ENCODE data around the gene LPAR5. TPM values are rescaled to one million over a fixed set of nuclear protein-coding genes. Genes with fewer than 3 reads are reported as not detected.

The LPAR5 gene
- total RNA-seq, 2 experiments from 2014 or later = 3.5 TPM

DNA sequence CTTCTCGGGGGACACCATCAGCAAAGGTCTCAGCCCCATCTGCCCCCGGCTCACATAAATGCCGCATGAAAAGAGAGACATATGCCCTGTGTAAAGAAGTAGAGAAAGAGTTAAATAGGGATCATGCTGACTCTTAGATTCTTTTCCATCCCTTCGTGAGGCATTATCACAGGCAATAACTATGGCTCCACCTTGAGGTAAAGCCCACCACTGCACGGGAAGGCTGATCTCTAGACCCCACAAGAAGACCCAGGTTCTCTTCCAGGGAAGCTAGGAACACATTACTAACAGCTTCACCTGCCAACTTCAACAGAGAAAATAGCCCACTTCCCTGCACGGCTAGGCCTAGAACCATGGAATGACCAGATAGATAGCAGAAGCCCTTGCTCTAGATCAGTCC lies 53.6 kb downstream of the LPAR5 start:
- Mint-ChIP-seq H3K4me1 (peaks cover 10% of the 10 kb centered on the region), H3K36me3 (ENCODE audit: low read depth) (peaks cover 61% of the 10 kb centered on the region), H3K4me3 (no peak overlapping the region), H3K9me3 (ENCODE audit: low read depth) (no peaks in the 10 kb centered on the region), H3K27me3 (no peaks in the 10 kb centered on the region), H3K27ac (no peak overlapping the region)
- POLR2A ChIA-PET = interaction anchor here (0.5 kb wide), 1 partner anchor 223 kb away, joined by 4 read pairs; no protein-coding TSS in a partner anchor
- CTCF ChIA-PET = no interaction called here
- DNase-seq (no peak), ATAC-seq (no peak)
- intact Hi-C loops (cut with DNase I, micrococcal nuclease) = no loop called here

DNA sequence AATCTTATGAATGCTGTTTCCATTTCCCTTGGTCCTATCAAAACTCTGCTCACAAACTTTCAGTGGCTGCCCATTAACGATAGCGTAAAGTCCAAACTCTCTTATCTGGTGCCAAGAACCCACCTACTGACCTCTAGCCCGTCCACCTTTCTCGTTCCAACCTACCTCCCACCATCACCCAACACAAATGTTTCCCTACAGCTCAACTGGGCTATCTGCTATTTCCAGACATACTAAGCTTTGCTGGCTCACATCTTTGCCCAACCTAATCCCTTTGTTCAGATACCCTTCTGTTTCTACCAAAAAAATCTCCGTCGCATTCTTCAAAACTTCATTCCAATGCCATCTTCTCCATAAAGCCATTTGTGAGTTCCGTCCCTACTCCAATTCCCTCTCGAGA lies 60.1 kb downstream of the LPAR5 start:
- H3K9me3 Mint-ChIP-seq (ENCODE audit: low read depth) = no peaks in the 10 kb centered on the region
- CTCF ChIA-PET = interaction anchor here (0.6 to 1.1 kb wide), 4 partner anchors 10 to 348 kb away, joined by 3 to 4 read pairs (median 4); no protein-coding TSS in a partner anchor
- H3K4me1 Mint-ChIP-seq = peaks cover 44% of the 10 kb centered on the region
- H3K36me3 Mint-ChIP-seq (ENCODE audit: low read depth) = peaks cover 64% of the 10 kb centered on the region
- POLR2A ChIA-PET = no interaction called here
- H3K27ac Mint-ChIP-seq = peak overlapping the region; percentile 74
- no peaks in the 10 kb centered on the region for H3K27me3 Mint-ChIP-seq
- DNase-seq = no peak
- ATAC-seq = no peak
- intact Hi-C loops (cut with DNase I, micrococcal nuclease) = loop anchor here in 1 of 2 experiments (2.0 kb wide), 1 partner anchor 31 kb away; the partner anchor contains the start of gene CHD4
- H3K4me3 Mint-ChIP-seq = no peak overlapping the region

DNA sequence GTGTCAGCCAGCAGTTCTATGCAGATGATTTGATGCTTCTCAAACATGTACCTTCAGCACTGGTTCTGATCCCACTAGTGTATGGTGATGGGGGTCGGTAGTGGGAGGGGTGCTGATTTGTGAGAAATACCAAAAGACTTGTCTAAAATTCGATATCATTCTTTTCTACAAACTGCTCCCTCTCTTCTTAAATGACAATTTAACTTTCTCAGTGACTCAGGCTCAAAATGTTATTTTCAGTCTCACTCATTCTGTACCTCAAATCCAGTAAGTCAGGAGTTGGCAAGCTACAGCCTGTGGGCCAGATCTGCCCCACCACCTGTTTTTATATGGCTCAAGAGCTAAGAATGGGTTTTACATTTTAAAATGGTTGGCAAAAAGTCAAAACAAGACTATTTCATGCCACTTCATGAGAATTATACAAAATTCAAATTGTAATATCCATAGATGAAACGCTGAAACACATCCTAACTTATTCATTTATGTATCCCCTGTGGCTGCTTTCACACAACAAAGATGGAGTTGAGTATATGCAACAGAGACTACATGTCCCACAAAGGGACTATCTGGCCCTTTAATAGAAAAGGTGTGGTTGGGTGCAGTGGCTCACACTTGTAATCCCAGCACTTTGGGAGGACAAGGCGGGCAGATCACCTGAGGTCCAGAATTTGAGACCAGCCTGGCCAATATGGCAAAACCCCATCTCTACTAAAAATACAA lies 61.0 kb downstream of the LPAR5 start:
- ChIA-PET CTCF (interaction anchor here (0.9 to 1.4 kb wide), 5 partner anchors 10 to 29 kb away, joined by 3 to 7 read pairs (median 3); no protein-coding TSS in a partner anchor), POLR2A (interaction anchor here (0.7 kb wide), 1 partner anchor 30 kb away, joined by 4 read pairs; no protein-coding TSS in a partner anchor)
- H3K4me3 Mint-ChIP-seq = peak overlapping the region; percentile 8
- peaks cover 54% of the 10 kb centered on the region for H3K4me1 Mint-ChIP-seq
- ATAC-seq (peak; percentile 86), DNase-seq (peak; percentile 66)
- intact Hi-C loops (cut with DNase I, micrococcal nuclease) = loop anchor here in 1 of 2 experiments (2.0 kb wide), 1 partner anchor 32 kb away; the partner anchor contains the start of gene CHD4
- no peaks in the 10 kb centered on the region for H3K9me3 Mint-ChIP-seq (ENCODE audit: low read depth)
- H3K27ac Mint-ChIP-seq = peak overlapping the region; percentile 74
- H3K27me3 Mint-ChIP-seq = no peaks in the 10 kb centered on the region
- H3K36me3 Mint-ChIP-seq (ENCODE audit: low read depth) = peaks cover 66% of the 10 kb centered on the region

DNA sequence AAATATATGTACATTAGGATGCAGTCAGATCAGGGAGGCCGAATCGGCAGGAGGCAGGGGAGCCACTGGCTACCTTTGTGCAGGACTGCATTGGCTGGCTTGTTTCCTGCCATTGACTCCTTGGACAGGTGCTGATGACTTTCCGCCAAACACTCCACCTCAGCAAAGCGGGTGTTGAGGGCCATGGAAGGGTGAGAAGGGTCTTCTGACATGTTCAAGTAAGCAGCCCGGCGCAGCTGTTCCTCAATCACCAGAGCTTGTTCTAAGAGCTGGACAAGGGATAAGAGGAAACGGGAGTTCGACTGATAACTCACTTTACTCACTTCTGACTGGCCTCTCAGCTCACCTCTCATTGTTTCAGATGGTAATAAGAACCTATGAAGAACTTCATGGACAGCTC lies 62.8 kb downstream of the LPAR5 start:
- H3K4me1 Mint-ChIP-seq = peaks cover 55% of the 10 kb centered on the region
- H3K27me3 Mint-ChIP-seq = no peaks in the 10 kb centered on the region
- ATAC-seq (no peak), DNase-seq (no peak)
- peaks cover 65% of the 10 kb centered on the region for H3K36me3 Mint-ChIP-seq (ENCODE audit: low read depth)
- ChIA-PET POLR2A (interaction anchor here (0.6 kb wide), 1 partner anchor 19 kb away, joined by 4 read pairs; no protein-coding TSS in a partner anchor), CTCF (no interaction called here)
- no peak overlapping the region for H3K4me3 Mint-ChIP-seq
- intact Hi-C loops (cut with DNase I, micrococcal nuclease) = no loop called here
- H3K27ac Mint-ChIP-seq = peak overlapping the region; percentile 63
- H3K9me3 Mint-ChIP-seq (ENCODE audit: low read depth) = no peaks in the 10 kb centered on the region

DNA sequence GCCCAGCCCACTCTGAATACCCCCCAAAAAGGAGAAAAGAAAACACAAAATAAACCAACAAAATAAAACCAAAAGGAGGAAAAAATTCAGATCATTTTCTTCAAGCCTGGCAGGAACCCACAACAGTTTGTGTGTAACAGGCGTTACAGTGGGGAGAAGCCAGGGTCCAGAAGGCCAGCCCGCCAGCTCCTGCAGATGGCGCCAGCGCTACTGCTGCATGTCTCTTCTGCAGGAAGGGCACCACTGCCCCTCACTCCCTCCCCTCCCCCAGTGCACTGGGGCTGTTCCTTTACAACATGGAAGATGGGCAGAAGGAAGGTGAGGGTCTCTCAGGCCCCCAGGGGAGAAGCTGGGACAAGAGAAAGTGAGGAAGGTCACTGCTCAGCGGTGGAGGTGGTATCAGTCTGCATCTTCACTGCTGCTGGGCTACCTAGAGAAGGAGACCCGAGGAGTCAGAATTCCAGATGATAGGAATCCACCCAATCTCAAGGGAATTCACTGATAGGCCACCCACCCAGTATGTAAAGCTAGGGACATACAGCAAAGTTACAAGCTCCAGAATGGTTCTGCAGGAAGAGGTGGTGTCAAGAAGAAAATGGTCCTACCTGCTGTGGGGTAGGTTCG lies 65.4 kb downstream of the LPAR5 start:
- CTCF ChIA-PET = interaction anchor here (0.6 to 2.1 kb wide), 20 partner anchors 11 to 295 kb away, joined by 3 to 12 read pairs (median 4); partner anchors contain the start of genes ACRBP, COPS7A and ZNF384
- POLR2A ChIA-PET = interaction anchor here (0.7 to 1.7 kb wide), 2 partner anchors 18 to 222 kb away, joined by 4 to 5 read pairs; no protein-coding TSS in a partner anchor
- Mint-ChIP-seq H3K36me3 (ENCODE audit: low read depth) (peaks cover 69% of the 10 kb centered on the region), H3K9me3 (ENCODE audit: low read depth) (no peaks in the 10 kb centered on the region), H3K4me1 (peaks cover 62% of the 10 kb centered on the region), H3K27me3 (no peaks in the 10 kb centered on the region), H3K4me3 (peak overlapping the region; percentile 89), H3K27ac (peak overlapping the region; percentile 66)
- DNase-seq (peak; percentile 76), ATAC-seq (no peak)
- intact Hi-C loops (cut with DNase I, micrococcal nuclease) = no loop called here

DNA sequence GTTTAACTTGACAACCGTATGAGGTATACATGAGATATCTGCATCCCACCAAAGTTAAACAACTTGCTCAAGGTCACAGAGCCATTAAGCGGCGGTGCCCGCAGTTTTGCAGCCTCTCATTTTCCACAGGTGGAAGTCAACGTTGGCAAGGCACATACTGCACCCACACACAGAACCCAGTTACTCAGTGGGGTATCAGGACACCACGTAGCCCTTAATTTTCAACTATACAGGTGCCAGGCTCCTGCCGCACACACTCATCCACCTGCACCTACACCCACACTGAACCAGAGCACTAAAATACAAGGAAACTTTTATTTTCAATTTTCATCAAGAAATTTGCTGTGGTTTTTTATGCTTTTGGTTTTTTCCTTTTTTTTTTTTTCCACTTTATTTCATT lies 66.0 kb downstream of the LPAR5 start:
- POLR2A ChIA-PET = interaction anchor here (1.7 kb wide), 1 partner anchor 18 kb away, joined by 5 read pairs; no protein-coding TSS in a partner anchor
- CTCF ChIA-PET = interaction anchor here (1.0 to 2.1 kb wide), 8 partner anchors 11 to 284 kb away, joined by 3 to 12 read pairs (median 5); partner anchors contain the start of gene ZNF384
- no peak for DNase-seq
- peaks cover 60% of the 10 kb centered on the region for H3K4me1 Mint-ChIP-seq
- H3K4me3 Mint-ChIP-seq = peak overlapping the region; percentile 89
- peaks cover 68% of the 10 kb centered on the region for H3K36me3 Mint-ChIP-seq (ENCODE audit: low read depth)
- intact Hi-C loops (cut with DNase I, micrococcal nuclease) = loop anchor here (2.0 to 5.0 kb wide), 2 partner anchors 37 to 118 kb away; partner anchors contain the start of genes CHD4 (in 1 of the 2) and ZNF384 (in 1 of the 2)
- peak overlapping the region; percentile 42 for H3K27ac Mint-ChIP-seq
- H3K27me3 Mint-ChIP-seq = no peaks in the 10 kb centered on the region
- no peak for ATAC-seq
- no peaks in the 10 kb centered on the region for H3K9me3 Mint-ChIP-seq (ENCODE audit: low read depth)

DNA sequence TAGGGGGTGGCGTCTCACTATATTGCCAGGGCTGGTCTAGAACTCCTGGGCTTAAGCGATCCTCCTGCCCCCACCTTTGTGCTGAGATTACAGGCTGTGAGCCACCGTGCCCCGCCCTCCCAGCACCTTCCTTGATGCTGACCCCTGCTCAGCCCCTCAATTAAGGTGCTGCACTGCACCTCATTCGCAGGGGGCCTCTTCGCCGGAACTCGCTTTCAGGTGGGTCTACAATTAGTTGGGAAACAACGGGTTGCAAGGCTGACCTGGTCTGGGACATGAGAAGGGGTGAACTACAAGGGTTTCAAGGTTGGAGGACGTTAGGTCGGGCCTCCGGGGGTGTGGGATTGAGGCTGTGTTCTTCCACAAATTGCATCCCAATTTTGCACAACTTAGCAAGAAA lies 66.4 kb downstream of the LPAR5 start:
- peaks cover 58% of the 10 kb centered on the region for H3K4me1 Mint-ChIP-seq
- ChIA-PET CTCF (interaction anchor here (0.6 kb wide), 1 partner anchor 246 kb away, joined by 3 read pairs; no protein-coding TSS in a partner anchor), POLR2A (no interaction called here)
- no peaks in the 10 kb centered on the region for H3K27me3 Mint-ChIP-seq
- DNase-seq (no peak), ATAC-seq (no peak)
- H3K27ac Mint-ChIP-seq = peak overlapping the region; percentile 42
- intact Hi-C loops (cut with DNase I, micrococcal nuclease) = loop anchor here (2.0 to 5.0 kb wide), 2 partner anchors 37 to 118 kb away; partner anchors contain the start of genes CHD4 (in 1 of the 2) and ZNF384 (in 1 of the 2)
- H3K9me3 Mint-ChIP-seq (ENCODE audit: low read depth) = no peaks in the 10 kb centered on the region
- peaks cover 70% of the 10 kb centered on the region for H3K36me3 Mint-ChIP-seq (ENCODE audit: low read depth)
- H3K4me3 Mint-ChIP-seq = peak overlapping the region; percentile 89

Other genes with a start within 250 kb of the LPAR5 start
- 100 to 1,000 TPM in 1 of 2 experiments, 10 to 100 TPM in 1; 85.4 to 116 TPM for gene CD27, start 191.0 kb downstream of the LPAR5 start, total RNA-seq
- 10 to 100 TPM; 27.4 to 40.8 TPM for gene TAPBPL, start 183.9 kb downstream of the LPAR5 start, total RNA-seq
- gene VAMP1, start 165.3 kb downstream of the LPAR5 start, total RNA-seq = 10 to 100 TPM; 34.5 to 52.3 TPM
- gene MRPL51, start 142.7 kb downstream of the LPAR5 start, total RNA-seq = 100 to 1,000 TPM; 232 to 275 TPM
- gene NCAPD2, start 141.9 kb downstream of the LPAR5 start, total RNA-seq = 100 to 1,000 TPM; 199 to 210 TPM
- 1,000 to 10,000 TPM; 7,289 to 9,770 TPM for gene GAPDH, start 101.4 kb downstream of the LPAR5 start, total RNA-seq
- gene IFFO1, start 79.9 kb downstream of the LPAR5 start, total RNA-seq = 1 to 10 TPM; 8.1 to 8.4 TPM
- gene NOP2, start 67.7 kb downstream of the LPAR5 start, total RNA-seq = 10 to 100 TPM; 93.2 to 97.1 TPM
- 100 to 1,000 TPM; 279 to 322 TPM for gene CHD4, start 28.6 kb downstream of the LPAR5 start, total RNA-seq
- gene ACRBP, start 11.5 kb upstream of the LPAR5 start, total RNA-seq = 1 to 10 TPM; 1.7 to 3.3 TPM
- gene ING4, start 27.2 kb upstream of the LPAR5 start, total RNA-seq = 10 to 100 TPM; 14.9 to 17.6 TPM
- 10 to 100 TPM; 61.4 to 79.0 TPM for gene ZNF384, start 53.4 kb upstream of the LPAR5 start, total RNA-seq
- under 1 TPM; 0.32 to 0.93 TPM for gene PIANP, start 64.9 kb upstream of the LPAR5 start, total RNA-seq
- 10 to 100 TPM; 38.3 to 41.6 TPM for gene COPS7A, start 88.1 kb upstream of the LPAR5 start, total RNA-seq
- 100 to 1,000 TPM; 142 to 144 TPM for gene MLF2, start 117.2 kb upstream of the LPAR5 start, total RNA-seq
- 100 to 1,000 TPM in 1 of 2 experiments, 10 to 100 TPM in 1; 62.2 to 105 TPM for gene PTMS, start 130.4 kb upstream of the LPAR5 start, total RNA-seq
- 10 to 100 TPM; 88.2 to 93.9 TPM for gene LAG3, start 136.6 kb upstream of the LPAR5 start, total RNA-seq
- 100 to 1,000 TPM; 206 to 211 TPM for gene CD4, start 153.6 kb upstream of the LPAR5 start, total RNA-seq
- under 1 TPM; 0.11 to 0.26 TPM for gene GPR162, start 185.9 kb upstream of the LPAR5 start, total RNA-seq
- 1 to 10 TPM in 1 of 2 experiments, under 1 TPM in 1; 0.86 to 1.3 TPM for gene P3H3, start 192.4 kb upstream of the LPAR5 start, total RNA-seq
- gene GNB3, start 205.0 kb upstream of the LPAR5 start, total RNA-seq = under 1 TPM; 0.66 to 0.76 TPM
- gene CDCA3, start 215.3 kb upstream of the LPAR5 start, total RNA-seq = 10 to 100 TPM; 87.8 to 99.7 TPM
- gene USP5, start 216.2 kb upstream of the LPAR5 start, total RNA-seq = 100 to 1,000 TPM; 128 to 132 TPM
- gene TPI1, start 231.6 kb upstream of the LPAR5 start, total RNA-seq = 1,000 to 10,000 TPM; 1,824 to 2,753 TPM
- gene SPSB2, start 237.3 kb upstream of the LPAR5 start, total RNA-seq = 1 to 10 TPM; 1.7 to 2.2 TPM